ENCODE results near the gene NFXL1.
A peak's percentile ranks its signal among the peaks of the same experiment; 100 is the strongest.

Gene NFXL1

DNA sequence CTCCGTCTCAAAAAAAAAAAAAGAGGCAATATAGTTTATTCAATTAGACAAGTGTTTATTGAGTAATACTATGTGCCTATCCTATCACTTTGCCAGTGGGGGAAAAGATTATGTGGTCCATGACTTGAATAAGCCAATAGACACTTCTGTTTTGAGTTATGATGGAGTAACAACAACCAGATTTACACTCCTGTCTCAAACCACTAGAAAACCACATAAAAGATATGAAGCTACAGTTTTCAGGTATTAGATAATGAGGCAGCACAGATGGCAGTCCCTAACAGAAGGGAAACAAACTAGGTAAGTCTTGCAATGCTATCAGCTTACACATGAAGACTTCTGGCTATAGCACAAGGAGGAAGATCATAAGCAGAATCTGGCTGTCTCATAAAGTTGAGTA lies 22.5 kb downstream of the NFXL1 start:
- no peak for DNase-seq (ENCODE audit: low spot score)

DNA sequence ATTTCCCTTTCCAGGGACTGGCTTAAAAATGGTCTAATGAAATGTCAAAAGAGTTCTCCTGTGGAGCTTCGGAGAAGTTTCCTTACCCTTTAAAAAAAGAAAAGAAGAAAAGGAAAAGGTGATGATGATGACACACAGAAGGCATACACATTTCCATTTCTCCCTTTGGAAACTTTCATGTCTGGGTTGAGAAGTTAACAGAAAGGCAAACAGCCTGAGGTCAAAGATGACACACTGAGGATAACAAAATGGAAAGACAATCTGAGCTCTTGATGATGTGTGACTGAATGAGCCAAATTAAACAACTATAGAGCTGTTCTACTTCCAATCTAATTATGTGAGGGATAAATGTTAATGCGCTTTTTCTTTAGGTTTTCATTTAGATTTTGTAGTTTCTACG lies 32.2 kb downstream of the NFXL1 start:
- no peak for DNase-seq (ENCODE audit: low spot score)

DNA sequence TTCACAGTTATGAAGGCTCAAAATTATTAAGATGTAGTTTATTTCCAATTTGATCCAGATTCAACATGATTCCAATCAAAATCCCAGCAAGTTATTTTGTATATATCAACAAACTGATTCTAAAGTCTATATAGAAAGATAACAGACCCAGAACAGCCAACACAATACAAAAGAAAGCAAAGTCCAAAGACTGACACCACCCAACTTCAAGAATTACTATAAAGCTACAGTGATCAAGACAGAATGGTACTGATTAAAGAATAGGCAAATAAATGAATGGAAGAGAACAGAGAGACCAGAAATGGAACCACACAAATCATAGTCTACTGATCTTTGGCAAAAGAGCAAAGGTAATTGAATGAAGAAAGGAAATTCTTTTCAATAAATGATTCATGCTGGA lies 34.9 kb downstream of the NFXL1 start:
- no peak for DNase-seq (ENCODE audit: low spot score)

DNA sequence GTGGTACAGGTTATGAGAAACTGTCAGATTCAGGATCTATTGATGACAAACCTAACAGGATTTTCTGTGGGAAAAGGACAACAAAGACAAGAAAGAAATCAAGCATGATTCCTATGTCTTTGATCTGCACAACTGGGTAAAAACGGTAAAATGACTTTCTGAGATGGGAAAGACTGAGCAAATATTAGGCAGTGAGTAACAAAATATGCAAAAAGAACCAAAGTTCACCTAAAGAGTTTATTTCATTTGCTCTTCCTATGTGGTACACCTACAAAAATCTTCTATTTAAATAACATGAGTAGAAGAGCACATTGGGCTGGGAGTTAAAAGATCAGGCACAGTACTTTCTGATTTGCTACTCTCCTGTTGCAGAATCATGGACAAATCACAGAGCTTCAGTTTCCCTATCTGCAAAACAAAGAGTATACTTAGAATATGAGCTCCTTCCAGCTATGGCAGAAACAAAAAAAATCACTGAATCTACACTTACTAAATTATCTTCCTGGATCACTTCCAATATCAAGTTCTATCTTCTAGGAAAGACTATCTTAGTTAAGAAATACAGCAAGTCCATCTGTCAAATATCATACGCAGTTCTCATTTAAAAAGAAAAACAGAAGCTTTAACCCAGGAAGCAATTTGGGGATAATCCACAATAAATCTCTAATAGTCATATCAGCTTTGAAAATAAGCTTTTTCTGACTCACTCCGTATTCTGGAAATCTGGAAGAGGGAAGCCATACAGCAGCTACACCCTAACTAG lies 37.4 kb downstream of the NFXL1 start:
- no peak for DNase-seq (ENCODE audit: low spot score)

DNA sequence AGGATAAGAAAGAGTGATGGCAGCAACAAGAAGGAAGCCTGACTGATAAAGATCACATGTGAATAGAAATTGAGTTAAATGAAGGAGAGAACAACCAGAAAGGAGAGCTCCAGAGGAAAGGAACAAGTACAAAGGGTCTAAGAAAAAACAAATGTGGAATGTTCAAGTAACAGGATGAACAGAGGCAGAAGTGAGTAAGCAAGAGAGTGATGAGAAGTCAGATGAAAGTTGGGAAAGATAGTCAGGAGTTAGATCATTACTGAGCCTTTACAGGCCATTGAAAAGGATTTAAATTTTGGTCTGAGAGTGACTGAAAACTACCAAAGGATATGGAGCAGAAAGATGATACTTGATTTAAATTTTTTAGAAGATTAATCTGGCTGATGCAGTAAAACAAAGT lies 38.1 kb downstream of the NFXL1 start:
- no peak for DNase-seq (ENCODE audit: low spot score)

DNA sequence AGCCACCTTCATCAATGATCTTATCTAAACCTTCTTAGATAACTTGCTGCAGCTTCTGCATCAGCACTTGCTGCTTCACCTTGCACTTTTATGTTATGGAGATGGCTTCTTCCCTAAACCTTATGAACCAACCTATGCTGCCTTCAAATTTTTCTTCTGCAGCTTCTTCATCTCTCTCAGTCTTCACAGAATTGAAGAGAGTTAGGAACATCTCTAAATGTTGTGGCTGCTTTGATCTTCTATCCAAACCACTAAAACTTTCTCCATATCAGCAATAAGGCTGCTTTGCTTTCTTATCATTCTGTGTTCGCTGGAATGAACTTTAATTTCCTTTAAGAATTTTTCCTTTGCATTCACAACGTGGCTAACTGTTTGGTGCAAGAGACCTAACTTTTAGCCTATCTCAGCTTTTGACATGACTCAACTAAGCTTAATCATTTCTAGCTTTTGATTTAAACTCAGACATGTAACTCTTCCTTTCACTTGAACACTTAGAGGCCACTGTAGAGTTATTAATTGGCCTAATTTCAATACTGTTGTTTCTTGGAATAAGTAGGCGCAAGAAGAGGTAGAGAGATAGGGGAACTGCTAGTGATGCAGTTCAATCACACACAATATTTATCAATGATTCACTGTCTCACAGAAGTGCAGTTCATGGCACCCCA lies 40.4 kb downstream of the NFXL1 start:
- DNase-seq (ENCODE audit: low spot score) = no peak

DNA sequence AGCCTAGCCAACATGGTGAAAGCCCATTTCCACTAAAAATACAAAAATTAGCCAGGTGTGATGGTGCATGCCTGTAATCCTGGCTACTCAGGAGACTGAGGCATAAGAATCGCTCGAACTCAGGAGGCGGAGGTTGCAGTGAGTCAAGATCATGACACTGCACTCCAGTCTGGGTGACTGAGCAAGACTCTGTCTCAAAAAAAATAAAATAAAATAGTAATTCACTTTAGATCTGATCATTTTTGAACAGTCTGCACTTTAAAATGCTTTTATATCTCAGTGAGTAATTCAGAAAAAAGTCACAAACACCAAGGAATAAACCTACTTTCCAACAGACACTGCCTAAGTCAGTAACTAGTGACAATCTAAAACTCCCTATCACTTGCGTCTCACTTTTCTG lies 50.9 kb downstream of the NFXL1 start:
- DNase-seq (ENCODE audit: low spot score) = no peak

DNA sequence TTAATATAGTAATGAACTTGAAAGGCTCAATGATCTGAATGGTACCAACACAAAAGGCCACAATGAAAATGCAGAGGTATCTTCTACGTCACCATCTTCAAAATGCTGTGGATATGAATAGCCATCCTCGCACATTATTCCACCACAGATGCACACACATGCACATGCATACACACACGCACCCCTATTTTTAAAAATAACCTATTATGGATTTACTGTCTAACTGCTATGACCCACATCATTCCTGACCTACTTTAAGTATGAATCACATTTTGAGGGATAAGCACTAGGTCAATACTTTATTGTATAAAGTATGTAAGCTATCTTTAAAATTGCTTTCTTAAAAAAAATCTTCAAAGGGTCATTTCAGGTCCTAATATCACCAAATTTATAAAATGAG lies 52.1 kb downstream of the NFXL1 start:
- no peak for DNase-seq (ENCODE audit: low spot score)

DNA sequence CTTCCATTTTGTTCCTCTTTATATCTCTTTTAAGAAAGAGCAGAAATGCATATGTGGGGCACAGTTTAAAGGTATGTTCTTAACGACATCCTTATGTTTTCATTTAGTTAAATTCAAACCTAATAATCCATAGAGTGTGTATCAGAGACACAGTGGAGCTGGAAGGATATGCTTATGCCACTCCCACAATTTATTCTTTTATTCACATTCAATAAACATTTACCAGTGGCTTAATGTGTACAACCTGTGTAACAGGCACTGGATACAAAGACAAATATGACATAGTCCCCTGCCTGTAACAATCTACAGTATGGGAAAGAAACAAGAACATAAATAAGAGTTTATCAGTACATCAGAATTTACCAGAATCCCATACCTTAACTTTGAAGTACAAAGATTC lies 54.1 kb downstream of the NFXL1 start:
- no peak for DNase-seq (ENCODE audit: low spot score)

DNA sequence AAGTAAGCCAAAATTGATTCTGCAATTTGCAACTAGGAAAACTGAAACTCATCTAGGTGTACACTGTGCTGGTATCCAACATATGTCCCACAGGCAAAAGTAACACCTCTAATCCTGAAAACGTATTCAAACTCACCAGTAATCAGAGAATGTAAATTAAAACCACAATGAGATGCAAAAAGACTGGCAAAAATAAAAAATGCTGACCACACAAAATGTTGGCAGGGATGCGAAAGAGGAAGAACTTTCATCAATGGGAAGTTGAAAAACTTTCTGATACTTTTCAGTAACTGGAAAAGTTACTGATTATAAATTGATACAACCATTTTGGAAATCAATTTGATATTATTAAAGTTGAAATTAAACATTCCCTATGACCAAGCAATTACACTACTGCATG lies 56.4 kb downstream of the NFXL1 start:
- no peak for DNase-seq (ENCODE audit: low spot score)

DNA sequence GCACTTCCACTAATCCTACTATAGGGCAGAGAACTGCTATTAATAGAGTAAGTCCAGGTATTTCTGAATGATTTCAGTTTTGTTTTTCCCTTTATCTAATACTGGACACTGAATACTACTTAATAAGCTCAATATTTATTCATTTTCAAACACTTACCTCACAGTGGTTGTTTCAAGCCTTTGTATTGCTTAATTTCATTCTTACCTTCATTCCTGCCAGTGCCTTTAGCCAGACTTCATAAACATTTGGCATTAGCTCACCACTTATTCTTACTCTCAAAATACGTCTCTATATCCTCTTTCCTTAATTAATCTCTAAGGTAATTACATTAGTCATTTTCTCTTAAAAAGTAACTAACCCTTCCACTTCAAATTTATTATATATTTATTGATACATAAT lies 57.7 kb downstream of the NFXL1 start:
- no peak for DNase-seq (ENCODE audit: low spot score)

DNA sequence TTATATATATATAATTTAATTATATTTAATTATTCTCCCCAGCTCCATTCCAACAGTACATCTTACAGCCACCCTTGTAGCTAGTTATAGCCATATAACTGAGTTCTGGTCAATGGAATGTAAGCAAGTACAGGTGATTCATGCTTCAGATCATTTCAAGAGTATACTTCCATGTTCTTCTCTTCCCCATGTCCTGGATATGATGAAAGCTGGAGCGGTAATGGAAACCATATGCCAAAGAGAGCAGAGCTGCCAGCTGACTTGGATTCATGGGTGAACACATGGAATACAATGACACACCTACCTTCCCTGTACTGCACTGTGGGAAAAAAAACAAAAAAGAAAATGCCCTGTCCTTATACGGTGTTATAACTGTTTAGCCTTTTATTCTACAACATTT lies 59.0 kb downstream of the NFXL1 start:
- DNase-seq (ENCODE audit: low spot score) = no peak

DNA sequence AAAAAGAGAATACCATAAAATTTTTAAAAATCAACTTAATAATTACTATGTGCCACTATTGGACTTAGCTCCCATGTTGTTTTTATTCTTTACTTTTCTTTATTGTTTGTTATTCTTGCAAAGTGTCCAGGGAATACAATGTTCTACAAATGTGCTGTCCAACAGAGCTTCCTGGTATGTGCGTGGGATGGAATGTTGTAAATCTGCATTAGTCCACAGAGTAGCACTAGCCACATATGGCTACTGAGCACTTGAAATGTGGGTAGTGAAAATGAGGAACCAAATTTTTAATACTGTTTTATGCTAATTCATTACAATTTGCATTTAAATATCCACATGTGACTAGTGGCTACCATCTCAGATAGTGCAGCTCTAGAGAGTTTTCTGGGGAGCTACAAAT lies 62.2 kb downstream of the NFXL1 start:
- no peak for DNase-seq (ENCODE audit: low spot score)

DNA sequence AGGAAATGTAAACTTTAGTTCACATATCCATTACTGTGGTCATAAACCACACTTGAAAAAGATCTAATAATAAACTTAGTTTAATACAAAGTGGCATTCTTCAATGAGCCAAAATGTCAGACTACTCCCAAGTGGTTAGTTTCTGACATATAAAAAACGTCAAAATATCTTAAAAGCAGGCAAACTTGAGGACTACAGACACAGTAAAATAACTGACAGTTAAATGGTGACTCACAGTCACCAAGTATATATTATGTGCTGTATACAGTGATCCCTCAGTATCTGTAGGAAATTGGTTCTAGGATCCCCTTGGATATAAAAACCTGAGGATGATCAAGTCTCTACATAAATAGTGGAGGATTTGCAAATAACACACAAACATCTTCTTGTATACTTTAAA lies 64.9 kb downstream of the NFXL1 start:
- DNase-seq (ENCODE audit: low spot score) = no peak

DNA sequence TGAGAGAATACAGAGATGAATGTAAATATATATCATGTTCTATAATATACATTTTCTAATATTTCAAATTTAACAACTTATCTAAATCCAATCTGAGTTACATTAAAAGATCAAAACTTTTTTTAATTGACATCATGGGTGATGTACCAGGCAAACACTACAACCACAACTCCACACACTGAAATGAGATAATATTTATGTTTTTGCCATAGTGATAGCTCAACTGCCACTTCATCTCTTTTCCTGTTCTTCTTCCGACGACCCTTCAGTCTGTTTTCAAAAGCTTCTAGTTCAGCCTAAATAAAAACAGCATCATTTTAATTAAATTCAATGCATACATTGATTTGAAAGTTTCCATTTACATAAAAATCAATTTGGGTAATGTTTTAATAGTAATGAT lies 66.3 kb downstream of the NFXL1 start:
- DNase-seq (ENCODE audit: low spot score) = no peak

DNA sequence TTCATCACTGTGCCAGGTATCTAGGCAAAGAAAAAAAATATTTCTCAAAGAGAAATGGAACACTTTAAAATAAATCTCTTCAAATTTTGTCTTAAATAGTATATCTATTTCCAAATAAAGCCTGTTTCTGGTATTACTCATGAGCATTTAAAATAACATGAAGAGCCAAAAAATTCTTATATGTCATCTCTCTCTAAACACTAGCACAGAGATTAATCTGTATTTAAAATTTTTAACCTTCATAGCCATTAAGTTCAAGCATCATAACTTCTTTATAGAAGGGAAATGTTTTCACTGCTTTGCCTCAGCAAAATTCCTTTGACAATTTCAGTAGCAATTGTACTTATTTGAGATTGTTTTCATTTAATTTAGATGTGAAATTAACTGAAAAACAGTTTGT lies 71.4 kb downstream of the NFXL1 start:
- DNase-seq (ENCODE audit: low spot score) = no peak

DNA sequence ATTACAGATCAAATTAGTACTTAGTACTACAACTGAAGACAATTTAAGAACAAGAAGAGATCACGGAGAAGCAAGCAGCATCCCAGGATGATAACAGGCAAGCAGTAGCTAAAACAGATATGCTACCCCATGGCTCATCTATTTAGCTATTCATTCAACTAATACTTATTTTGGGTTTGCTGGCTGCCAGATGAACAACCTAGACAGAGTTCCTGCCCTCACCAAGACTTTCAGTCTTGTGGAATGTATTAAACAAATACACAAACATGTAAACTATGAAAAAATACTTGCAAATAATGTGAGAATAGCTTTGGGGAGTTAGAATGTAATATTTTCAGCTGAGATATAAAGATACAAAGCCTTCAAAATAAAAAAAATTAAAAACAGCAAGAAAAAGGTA lies 74.1 kb downstream of the NFXL1 start:
- no peak for DNase-seq (ENCODE audit: low spot score)

DNA sequence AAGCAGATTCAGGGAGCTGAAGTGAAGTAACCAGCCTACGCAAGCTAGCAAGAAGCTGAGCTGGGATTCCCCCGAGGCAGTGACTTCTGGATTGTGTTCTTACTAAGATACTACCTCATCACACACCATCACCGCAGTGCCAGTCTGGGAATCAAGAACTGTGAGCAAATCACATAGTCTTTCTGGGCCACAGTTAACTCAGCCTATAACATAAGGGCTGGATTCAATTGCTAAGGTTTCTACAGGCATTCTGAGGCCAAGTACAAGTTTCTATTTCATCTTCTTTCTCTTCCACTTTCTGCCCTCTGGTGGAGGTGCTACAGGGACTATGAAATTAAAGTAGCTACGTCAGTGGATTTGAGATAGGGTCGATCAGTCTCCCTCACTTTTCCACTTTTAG lies 75.1 kb downstream of the NFXL1 start:
- peak; percentile 28 for DNase-seq (ENCODE audit: low spot score)

DNA sequence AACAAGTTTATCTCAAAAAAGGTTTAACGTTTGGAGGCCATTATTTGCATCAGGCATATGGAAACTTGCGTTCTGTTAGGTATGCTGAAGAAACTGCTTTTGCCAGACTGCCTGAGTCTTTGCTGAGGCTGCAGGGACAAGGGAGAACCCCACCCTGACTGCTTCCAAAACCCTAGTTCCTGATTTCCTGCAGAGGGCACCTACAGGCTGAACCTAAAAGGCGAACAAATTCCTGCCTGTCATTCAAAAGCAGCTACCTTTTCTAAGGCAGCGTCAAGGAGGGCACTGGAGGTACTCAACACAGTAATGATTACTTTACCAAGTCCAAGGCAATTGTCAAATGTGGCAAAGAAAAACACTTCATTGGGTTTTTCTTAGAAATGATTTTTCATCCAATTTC lies 75.9 kb downstream of the NFXL1 start:
- no peak for DNase-seq (ENCODE audit: low spot score)

DNA sequence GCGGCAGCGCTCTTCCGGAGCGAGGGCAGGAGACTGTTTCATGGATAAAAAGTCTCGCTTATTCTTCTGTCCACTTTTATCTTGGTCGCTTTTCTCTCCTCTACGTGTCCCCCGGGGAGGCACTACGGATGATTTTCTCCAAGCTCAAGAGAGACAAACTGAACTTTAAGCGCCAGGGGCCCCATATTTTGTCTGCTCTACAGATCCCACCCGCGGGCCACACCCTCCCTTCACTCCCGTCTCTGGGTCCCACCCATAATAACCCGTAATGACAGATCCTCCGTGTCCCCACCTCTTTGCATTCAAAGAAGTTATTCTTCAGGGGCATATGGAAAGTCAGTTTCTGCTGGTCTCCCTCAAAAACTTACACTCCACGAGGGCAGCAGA lies 76.5 kb downstream of the NFXL1 start, which contains the start of gene CORIN:
Gene CORIN, minus strand, starts transcription at position 160 of the 387 bp plus-strand sequence. Its CDS starts 118 bp downstream, at position 42.
- no peak for DNase-seq (ENCODE audit: low spot score)

DNA sequence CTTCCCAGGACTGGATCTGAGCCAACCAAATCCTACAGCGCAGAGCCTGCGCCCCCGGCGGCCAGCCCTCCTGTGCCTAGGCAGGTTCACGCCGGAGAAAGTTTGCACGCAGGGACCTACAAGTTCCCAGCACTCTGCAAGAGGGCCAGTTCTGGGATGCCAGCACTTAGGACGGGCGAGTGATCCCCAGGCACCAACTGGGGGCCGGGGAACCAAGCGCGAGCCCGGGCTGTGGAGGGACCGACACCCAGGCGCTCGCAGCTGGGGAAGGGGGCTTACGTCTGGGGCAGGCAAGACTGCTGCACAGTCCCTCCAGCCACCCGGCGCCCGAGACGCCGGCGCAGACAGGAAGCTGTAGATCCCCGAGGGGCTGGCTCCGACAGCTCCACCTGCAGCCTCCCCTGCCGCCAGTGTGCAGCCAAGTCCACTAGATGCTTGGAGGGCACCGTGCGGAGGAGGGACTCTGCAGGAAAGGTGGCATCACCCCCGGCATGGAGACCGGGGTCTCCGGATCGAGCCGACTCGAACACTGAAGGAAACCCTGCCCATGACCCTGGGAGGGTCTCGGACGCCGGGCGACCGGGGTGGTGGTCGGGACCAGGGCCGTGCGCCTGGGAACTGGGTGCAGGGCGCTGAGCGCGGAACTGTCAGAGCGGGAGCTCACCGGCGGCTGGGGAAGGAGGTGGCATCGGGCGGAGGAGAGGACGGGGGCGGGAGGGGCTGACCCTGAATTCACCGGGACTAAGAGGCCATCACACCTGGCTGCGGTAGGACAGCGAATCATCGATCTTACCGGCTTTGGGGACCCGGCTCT lies 77.1 kb downstream of the NFXL1 start:
- peak; percentile 70 for DNase-seq (ENCODE audit: low spot score)

DNA sequence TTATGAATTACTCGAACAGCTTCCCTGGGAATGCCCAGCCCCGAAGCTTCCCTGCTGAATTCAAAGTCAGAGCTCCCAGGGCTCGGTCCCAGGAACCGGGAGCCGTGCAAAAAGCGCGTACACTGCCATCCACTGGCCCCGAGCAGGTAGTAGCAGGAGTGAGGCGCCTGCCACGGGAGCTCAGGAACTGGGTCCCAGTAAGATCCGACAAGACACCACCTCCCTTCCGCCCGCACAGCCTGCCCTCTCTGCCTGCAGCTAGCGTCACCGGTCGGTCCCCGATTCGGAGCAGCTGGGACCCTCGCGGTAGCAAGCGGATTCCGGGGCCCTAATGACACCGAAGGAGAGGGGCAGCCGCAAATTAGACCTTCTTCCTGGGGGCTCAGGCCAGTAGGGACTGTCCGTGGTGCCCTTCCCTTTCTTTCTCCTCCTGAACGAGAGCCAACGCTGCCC lies 77.7 kb downstream of the NFXL1 start:
- DNase-seq (ENCODE audit: low spot score) = peak; percentile 57

DNA sequence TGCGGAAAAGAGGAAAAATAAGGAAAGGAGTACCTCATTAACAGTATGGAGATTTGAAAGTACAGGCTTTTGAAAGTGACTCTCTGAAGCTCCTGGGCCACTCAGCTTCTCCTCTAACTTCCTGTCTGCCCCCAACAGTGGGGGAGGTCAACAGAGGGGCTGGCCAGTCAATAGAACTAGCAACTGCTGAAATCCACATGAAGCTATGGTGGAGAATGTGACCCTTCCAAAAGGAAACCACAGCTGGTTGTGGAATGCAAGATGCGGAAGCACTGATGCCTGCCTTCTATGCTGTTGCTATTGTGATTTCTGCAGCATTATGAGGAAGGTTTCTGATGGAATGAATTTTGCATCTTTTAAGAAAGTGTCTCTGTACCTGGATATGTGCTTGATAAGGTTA lies 78.9 kb downstream of the NFXL1 start:
- DNase-seq (ENCODE audit: low spot score) = no peak
